Ovary (tissue), 3 donors: ENCODE measurements around the gene STAT1.

Experiments used
- POLR2A ChIP-seq: fragments of 450-650 bp; IDR thresholded peaks from one replicate; pipeline ENCODE4 v1.6.1; 2017; ENCODE audit warnings: antibody characterized with exemption, mild to moderate bottlenecking, moderate library complexity
- TF ChIP-seq, protein P1 (sequence below), 3 donors: fragments of 450-650 bp in 2 of 3; fragments of 200-600 bp in 1 of 3; IDR thresholded peaks; one replicate each; pipeline versions ENCODE4 v1.5.1 to v1.8.0; 2016 to 2022; ENCODE audit warnings: antibody characterized with exemption in 3 of 3, mild to moderate bottlenecking in 1 of 3
- donor health status: DM: no; HTN: no; CAD: no.

DNA sequence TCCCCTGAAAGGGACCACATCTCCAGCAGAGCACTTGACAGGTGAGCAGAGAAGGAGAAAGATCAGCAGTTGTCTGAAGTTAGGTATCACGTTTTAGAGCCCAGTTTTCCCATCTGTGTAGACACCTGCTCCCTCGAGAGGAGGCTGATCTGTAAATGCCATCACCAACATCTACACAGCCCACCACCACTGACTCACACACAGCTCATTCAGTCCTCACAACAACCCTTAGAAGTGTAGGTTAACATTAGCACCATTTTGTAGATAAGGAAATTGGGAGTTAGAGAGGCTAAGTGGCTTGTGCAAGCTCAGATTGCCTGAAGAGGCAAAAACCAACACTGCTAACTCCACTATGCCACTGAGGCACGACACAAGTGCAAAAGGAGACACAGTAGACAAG lies 37.2 kb upstream of the STAT1 start:
- TF ChIP-seq, protein P1, sequence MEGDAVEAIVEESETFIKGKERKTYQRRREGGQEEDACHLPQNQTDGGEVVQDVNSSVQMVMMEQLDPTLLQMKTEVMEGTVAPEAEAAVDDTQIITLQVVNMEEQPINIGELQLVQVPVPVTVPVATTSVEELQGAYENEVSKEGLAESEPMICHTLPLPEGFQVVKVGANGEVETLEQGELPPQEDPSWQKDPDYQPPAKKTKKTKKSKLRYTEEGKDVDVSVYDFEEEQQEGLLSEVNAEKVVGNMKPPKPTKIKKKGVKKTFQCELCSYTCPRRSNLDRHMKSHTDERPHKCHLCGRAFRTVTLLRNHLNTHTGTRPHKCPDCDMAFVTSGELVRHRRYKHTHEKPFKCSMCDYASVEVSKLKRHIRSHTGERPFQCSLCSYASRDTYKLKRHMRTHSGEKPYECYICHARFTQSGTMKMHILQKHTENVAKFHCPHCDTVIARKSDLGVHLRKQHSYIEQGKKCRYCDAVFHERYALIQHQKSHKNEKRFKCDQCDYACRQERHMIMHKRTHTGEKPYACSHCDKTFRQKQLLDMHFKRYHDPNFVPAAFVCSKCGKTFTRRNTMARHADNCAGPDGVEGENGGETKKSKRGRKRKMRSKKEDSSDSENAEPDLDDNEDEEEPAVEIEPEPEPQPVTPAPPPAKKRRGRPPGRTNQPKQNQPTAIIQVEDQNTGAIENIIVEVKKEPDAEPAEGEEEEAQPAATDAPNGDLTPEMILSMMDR (IDR thresholded peaks at IDR 0.05), result no peak
- TF ChIP-seq POLR2A, result no peak
